ENCODE measurements around the gene GPR149. TPM values are rescaled to one million over a fixed set of nuclear protein-coding genes. Genes with fewer than 3 reads are reported as not detected.

The GPR149 gene
- polyA plus RNA-seq, 3 donors, result not detected

GRCh38 chr3:154361099-154361498, 68.9 kb downstream of the GPR149 start:
- H3K9me3 ChIP-seq (replicated peaks in 1 of 2; ENCODE audit: control insufficient read depth in 1 of 2, insufficient read depth in 1 of 2, low read length in 2 of 2), result peaks cover 8% of the 10 kb centered on the region in 2 donors
- H3K27me3 Mint-ChIP-seq (ENCODE audit: low read depth in 3 of 3), result no peaks in the 10 kb centered on the region

GRCh38 chr3:154356009-154356408, 74.0 kb downstream of the GPR149 start:
- Mint-ChIP-seq H3K36me3 (no peaks in the 10 kb centered on the region), H3K27ac (no peak overlapping the region), H3K9me3 (peaks cover 0 to 13% (median 6%) of the 10 kb centered on the region in 7 donors), H3K4me3 (no peak overlapping the region), H3K27me3 (ENCODE audit: low read depth in 3 of 3) (peaks cover 1 to 3% (median 2%) of the 10 kb centered on the region in 3 donors), H3K4me1 (no peaks in the 10 kb centered on the region)
- DNase-seq, result no peak
- H3K4me2 ChIP-seq (replicated peaks; ENCODE audit: extremely low read depth, low read length, poor library complexity, severe bottlenecking), result no peak overlapping the region
- H3K9me3 ChIP-seq (replicated peaks in 1 of 2; ENCODE audit: control insufficient read depth in 1 of 2, insufficient read depth in 1 of 2, low read length in 2 of 2), result no peaks in the 10 kb centered on the region
- H3K27me3 ChIP-seq (ENCODE audit: control insufficient read depth in 2 of 2, insufficient read depth in 2 of 2, low read length in 2 of 2), result no peaks in the 10 kb centered on the region
- WGBS (ENCODE audit: insufficient coverage), result no CpG with 5 or more reads among the region's 1 CpG
- H3K79me2 ChIP-seq (ENCODE audit: insufficient read depth, low read length), result no peaks in the 10 kb centered on the region
- H3K4me1 ChIP-seq (ENCODE audit: control insufficient read depth in 1 of 2, insufficient read depth in 2 of 2, low read length in 2 of 2), result no peaks in the 10 kb centered on the region
- no peak overlapping the region for H3K4me3 ChIP-seq (replicated peaks in 1 of 3; ENCODE audit: low read depth in 2 of 3, low read length in 3 of 3)
- H3K27ac ChIP-seq (ENCODE audit: low read depth in 1 of 2, low read length in 2 of 2), result no peak overlapping the region
- no peaks in the 10 kb centered on the region for H3K36me3 ChIP-seq (replicated peaks in 1 of 2; ENCODE audit: control insufficient read depth in 1 of 2, insufficient read depth in 2 of 2, low read length in 2 of 2)
- no peak overlapping the region for H3K9ac ChIP-seq (ENCODE audit: insufficient read depth, low read length, poor library complexity, severe bottlenecking)
- H4K20me1 ChIP-seq (ENCODE audit: insufficient read depth, low read length), result no peaks in the 10 kb centered on the region
- H2AFZ ChIP-seq (ENCODE audit: insufficient read depth, low read depth, low read length, poor library complexity, severe bottlenecking), result no peak overlapping the region
- TF ChIP-seq CTCF (IDR thresholded peaks at IDR 0.05), result no peak
- intact Hi-C loops (cut with micrococcal nuclease), result no loop called here

More at GRCh38 chr3:154361099-154361498, 68.9 kb downstream of the GPR149 start:
- H3K4me1 ChIP-seq (ENCODE audit: control insufficient read depth in 1 of 2, insufficient read depth in 2 of 2, low read length in 2 of 2), result no peaks in the 10 kb centered on the region
- no peaks in the 10 kb centered on the region for H4K20me1 ChIP-seq (ENCODE audit: insufficient read depth, low read length)
- no peaks in the 10 kb centered on the region for H3K79me2 ChIP-seq (ENCODE audit: insufficient read depth, low read length)
- no peaks in the 10 kb centered on the region for H3K27me3 ChIP-seq (ENCODE audit: control insufficient read depth in 2 of 2, insufficient read depth in 2 of 2, low read length in 2 of 2)
- no CpG with 5 or more reads among the region's 1 CpG for WGBS (ENCODE audit: insufficient coverage)
- no peak overlapping the region for H3K9ac ChIP-seq (ENCODE audit: insufficient read depth, low read length, poor library complexity, severe bottlenecking)
- H3K27ac Mint-ChIP-seq, result no peak overlapping the region
- intact Hi-C loops (cut with micrococcal nuclease), result no loop called here
- H2AFZ ChIP-seq (ENCODE audit: insufficient read depth, low read depth, low read length, poor library complexity, severe bottlenecking), result no peak overlapping the region
- H3K9me3 Mint-ChIP-seq, result peaks cover 5 to 16% (median 9%) of the 10 kb centered on the region in 7 donors
- no peaks in the 10 kb centered on the region for H3K36me3 ChIP-seq (replicated peaks in 1 of 2; ENCODE audit: control insufficient read depth in 1 of 2, insufficient read depth in 2 of 2, low read length in 2 of 2)
- no peak for DNase-seq
- H3K4me3 Mint-ChIP-seq, result no peak overlapping the region
- no peaks in the 10 kb centered on the region for H3K4me1 Mint-ChIP-seq
- no peak for TF ChIP-seq CTCF (IDR thresholded peaks at IDR 0.05)
- H3K36me3 Mint-ChIP-seq, result no peaks in the 10 kb centered on the region
- no peak overlapping the region for H3K27ac ChIP-seq (ENCODE audit: low read depth in 1 of 2, low read length in 2 of 2)
- H3K4me2 ChIP-seq (replicated peaks; ENCODE audit: extremely low read depth, low read length, poor library complexity, severe bottlenecking), result no peak overlapping the region
- no peak overlapping the region for H3K4me3 ChIP-seq (replicated peaks in 1 of 3; ENCODE audit: low read depth in 2 of 3, low read length in 3 of 3)

Measured in CD14-positive monocyte (primary cell).